Activated CD4-positive, alpha-beta T cell treated with anti-CD3 and anti-CD28 coated beads for 4 hours (primary cell): ENCODE results near the gene CCNY.
"Not testable (repeated sequence)": the region's sequence is repeated elsewhere in the genome, so short reads cannot be mapped to it uniquely, and the experiment has no call there.

Source experiments
- DNase-seq, 2 donors: peaks; one replicate each; pipeline ENCODE4 v3.0.0-alpha.2; 2020

Gene CCNY

DNA sequence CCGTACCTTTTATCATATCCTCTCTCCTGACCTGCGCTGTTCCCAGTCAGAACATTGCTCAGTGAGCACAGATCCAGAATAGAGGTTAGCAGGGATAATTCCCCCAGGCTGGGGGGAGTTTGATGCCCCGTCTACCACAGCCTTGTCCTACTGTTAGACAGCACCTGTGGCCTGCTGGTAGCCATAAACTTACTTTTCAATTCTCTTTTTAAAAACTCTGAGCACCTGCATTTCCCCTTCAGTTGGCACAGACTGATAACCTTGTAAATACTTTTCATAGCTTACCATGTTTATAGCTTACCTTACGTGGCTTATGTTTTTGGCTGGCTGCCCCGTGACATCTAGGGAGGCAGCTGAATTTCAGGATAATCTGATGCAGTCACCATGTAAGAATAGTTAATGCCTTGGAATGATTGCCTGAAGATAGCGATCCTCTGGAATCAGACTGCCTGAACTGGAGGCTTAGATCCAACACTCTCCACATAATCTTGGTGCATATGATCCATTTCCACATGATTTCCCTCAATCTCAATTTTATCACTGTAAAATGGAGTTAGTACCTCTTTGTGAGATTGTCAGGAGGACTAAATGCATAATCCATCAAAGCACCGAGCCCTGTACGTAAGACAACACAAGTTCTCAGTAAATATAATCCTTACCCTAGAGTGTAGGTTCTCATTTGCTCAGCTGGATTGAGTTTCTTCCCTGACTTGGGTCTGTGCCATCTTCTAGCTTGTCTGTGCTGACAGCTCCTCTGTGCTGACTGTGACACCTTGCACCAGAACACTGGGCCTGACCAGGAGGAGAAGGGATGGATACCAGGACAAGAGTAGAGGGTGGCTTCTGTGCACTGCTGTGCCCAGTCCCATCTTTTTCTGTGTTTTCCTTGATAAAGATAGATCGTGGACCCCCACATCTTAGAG lies 157.1 kb downstream of the CCNY start:
- DNase-seq: no peak

DNA sequence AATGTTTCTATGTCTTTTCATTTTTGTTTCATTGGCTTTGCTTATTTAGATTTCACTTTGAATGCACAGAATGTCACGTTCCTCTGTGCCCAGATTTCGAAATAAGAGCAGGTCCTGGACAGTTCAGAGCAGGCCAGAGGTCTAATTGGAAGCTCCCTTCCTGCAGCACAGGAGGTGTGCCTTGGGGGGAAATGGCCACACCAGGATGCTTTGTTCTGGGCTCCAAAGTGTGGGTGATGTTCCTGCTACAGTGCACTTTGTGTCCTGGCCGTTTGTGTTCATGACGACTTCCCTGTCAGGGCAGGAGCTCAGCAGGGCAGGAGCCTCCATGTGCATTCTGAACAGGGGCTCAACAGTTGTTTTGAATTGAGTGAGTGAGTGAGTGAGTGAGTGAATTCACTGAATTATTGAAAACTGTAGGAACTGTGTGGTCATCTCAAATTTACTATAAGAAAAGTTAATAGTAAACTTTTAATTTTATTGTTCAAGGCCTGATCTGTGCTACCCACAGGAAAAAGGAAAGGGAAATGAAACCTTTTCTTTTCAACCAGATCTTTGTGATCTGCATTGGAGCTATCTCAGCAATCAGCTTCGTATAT lies 159.3 kb downstream of the CCNY start:
- DNase-seq: no peak

DNA sequence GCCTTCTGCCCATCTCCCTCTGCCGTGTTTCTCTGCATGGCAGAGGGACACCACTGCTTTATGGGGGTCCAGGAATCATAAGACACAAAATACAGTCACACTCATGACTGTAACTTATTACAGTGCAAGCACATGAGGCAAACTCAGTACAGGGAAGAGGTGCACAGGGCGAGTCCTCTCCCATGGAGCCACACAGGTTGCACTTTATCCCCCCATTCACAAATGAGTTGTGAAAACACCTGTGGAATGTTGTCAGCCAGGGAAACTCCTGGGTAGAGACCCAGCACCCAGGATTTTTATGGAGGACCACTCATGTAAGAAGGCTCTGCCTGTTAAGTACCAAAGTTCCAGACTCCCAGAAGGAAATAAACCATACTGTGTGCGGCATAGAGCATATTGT lies 161.6 kb downstream of the CCNY start:
- DNase-seq: no peak

DNA sequence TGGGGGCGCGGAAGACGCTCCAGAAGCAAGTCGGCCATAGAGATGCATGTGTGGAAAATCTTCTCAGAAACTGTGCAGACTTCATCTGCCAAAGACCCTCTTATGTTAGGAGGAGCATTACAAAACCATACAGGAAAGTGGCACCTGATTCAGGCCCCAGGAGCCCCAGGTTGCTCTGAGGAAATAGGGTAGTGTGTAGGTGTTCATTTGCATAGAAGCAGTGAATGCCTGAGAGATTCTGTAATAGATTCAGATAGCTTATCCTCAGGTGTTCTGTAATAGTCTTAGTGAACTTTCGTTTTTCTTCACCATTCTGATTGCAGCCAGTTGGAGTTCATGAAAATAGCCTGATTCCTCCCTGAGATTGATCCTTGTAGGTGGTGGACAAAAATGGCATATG lies 162.4 kb downstream of the CCNY start:
- DNase-seq: no peak

DNA sequence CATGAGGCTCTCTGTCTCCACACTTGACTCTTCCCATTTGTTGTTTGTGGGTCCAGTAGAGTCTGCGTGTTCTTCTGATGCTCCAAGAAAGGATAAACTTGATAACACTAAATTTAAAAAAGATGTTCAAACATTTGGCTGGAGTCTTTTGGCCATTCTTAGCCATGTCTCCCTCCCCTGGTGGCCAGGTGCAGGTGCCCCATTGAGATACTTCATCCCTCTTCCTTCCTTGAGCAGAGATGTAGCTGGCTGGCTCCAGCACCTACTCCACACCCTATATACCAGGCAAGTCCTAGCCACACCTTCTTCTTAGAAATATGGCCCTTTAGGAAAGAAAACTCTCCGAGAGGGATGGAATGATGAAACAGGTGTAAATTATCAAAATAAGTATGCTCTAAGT lies 165.6 kb downstream of the CCNY start:
- no peak for DNase-seq

DNA sequence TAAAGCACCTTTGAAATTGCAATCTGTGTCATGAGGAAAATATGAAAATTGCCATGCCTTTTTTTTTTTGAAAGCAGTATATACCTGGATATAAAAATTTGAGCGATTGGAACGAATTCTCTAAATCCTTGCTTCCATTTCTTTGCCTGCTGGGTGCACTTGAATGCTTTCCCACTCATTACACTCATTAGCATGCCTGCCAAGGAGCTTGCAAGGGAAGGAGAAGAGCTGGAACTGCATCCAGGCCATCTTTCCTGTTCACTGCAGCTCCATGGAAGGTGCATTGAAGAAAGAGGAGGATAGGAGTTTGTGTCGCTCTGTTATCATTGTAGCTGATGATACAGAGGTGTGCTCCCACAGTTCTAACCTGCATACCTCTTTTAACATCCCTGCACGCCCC lies 166.4 kb downstream of the CCNY start:
- DNase-seq: no peak

DNA sequence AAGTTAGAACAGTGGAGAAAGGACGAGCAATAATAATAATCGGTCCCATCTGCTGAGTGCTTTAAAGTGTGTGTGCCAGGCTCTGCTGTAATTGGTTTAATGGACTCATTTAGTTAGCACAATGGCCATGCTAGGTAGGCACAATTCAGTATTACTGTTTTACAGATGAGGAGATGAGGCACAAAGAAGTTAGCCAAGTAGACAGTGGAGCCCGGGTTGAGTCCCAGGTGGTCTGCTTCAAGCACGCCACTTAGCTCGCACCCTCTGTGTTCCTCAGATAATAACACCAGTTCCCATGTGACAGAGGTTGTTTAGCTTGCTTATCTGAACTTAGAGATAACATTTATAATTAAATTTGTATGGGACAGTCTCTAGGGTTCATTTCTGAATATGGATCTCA lies 167.3 kb downstream of the CCNY start:
- DNase-seq: no peak

DNA sequence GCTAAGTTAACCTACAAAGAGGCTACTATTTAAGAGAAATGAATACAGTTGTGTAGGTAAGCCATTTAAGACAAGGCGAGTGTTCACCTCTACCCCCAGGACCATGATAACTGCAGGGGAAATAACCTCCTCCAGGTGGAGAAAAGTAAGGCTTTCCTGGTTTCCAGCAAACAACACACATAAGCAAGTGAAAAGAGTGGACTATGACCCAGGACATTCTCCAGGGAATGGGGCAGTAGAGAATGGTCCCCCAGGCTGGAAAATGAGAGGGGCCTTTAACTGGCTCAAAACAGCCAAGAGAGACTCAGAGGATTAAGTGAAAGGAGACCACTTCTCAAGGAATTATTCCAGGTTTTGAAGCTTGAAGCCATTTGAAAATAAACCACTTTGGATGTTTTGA lies 167.8 kb downstream of the CCNY start:
- DNase-seq: no peak

DNA sequence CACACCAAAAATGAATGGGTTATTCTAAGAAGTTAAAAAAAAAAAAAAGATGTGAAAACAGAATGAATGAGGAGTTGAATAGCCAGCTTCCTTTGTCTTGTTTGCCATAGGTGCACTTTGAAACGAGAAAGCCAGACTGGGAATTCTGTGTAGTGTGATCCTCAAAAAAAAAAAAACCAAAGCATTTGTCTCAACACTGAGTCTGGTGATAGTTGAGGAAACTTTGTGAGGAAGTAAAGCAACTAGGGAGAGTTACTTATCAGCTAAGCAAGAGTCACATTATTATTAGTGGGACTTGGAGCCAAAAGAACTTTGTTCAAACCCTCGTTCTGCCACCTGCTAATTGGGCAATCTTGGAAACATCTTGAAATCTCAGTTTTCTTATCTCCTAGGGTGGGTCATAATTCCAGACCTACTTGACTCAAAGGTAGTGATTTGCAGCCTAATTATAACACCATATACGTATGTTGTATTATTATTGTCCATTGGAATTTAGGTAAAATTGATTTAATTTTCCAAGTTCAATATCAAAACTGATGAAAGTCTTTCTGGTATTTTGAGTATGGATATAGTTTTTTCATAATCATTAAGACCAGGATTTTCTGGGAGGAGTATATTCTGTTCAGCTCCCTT lies 169.0 kb downstream of the CCNY start:
- DNase-seq: no peak

DNA sequence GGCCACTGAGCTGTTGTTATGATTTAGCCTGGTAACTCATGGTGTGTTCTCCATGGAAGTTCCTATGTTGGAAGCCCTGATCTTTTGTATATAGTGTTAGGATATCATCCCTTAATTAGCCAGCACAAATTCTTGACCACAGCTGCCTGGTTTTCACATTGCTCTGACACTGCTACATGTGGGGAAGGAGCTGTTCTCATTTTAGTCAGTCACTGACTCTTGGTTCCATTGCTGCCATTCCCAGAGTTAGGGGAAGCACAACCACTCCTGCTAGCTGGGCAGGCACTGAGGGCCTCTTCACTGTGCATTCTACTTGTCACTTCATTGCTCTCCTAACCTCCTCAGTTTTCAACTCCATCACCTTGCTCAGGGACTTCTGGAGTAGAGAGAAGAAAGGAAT lies 170.4 kb downstream of the CCNY start:
- DNase-seq: no peak

DNA sequence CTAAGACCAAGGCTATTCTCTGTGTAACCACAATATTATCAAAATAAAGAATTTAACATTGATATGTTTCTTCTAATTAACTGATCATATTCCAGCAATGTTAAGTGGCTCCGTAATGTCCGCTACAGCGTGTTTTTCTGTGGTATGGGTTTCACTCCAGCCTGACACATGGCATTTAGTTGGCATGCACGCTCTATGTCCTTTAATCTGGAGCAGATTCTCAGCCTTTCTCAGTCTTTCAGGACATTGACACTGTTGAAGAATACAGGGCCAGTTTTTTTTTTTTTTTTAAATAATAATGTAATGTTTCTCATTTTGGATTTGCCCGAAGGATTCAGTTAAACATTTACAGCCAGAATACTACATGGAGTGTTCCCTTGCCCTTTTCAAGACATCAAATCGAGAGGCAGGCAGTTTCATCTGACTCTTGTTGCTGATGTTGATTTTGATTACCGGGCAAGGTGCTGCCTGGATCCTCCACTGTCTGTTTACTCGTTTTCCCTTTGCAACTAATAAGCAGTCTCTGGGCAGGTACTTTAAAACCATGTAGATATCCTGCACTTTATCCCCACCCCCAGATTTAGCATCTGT lies 171.3 kb downstream of the CCNY start:
- DNase-seq: no peak

DNA sequence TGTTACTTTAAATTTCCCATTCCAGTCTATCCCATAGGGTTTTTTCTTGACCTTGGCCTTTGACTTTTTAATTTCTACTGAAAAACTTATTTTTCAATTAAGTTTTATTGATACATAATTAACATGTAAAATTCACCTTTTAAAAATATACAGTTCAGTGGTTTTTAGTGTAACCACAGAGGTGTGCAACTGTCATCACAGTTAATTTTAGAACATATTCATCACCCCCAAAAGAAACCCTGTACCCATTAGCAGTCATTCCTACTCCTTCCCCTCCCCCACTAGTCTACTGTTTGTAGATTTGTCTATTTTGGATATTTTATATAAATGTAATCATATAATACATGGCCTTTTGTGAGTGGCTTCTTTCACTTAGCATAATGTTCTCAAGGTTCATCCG lies 172.3 kb downstream of the CCNY start:
- no peak for DNase-seq

DNA sequence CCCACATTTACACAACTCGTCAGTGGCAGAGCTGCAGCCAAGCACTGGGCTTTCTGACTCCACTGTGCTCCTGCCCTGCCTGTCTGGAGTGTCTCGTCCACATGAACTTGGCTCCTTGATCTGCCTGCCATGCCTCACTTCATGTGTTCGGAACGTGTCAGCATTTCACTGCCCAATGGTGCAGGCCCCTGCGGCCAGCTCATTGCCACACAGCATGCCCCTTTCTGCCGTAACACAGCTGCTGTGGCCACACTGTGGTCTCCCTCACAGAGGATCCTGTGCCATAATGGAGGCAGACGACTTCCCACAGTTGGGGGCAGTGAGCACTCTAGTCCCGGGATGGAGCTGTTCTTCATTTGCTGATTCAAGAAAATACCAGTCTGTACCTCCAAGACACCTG lies 174.6 kb downstream of the CCNY start:
- no peak for DNase-seq

DNA sequence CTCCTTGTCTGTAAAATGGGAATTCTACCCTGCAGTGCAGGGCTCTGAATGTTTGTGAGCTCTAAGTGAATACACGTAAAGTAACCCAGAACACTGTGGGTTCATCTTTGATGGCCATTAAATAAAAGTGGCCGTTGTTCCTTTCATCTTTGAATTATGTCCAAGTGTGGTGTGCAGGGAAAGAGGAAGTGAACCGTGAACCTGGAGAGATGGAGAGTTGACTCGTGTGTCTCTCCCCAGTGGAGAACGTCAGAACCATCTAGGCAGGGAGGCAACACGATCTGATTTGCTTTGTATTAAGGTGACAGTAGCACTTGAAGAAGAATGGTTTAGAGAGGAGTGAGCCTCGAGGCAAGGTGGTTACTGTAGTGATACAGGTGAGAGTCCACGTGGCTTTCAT lies 175.3 kb downstream of the CCNY start:
- no peak for DNase-seq

DNA sequence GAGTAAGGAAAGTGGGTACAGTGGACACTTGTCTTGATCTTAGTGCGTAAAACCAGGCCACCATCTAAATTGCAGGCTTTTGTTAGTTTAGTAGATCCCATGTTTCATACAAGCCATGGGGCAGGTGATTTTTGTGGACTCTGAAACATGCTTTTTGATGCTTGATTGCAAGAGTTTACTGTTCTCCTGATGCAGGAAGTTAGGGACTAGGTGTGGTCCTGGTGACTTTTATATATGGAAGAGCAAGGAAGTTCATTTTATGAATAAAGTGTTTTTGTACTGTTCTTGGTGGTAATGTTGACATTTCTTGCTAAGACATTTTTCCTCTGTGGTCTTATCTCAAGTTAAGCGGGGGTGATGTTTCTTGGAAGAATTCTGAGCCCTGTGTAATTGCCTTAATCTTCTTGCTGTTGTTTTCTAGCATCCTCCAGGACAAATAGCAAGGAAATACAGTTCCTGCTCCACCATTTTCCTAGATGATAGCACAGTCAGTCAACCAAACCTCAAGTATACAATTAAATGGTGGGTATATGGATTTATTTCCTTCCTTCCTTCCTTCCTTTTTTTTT lies 179.9 kb downstream of the CCNY start:
- no peak for DNase-seq

DNA sequence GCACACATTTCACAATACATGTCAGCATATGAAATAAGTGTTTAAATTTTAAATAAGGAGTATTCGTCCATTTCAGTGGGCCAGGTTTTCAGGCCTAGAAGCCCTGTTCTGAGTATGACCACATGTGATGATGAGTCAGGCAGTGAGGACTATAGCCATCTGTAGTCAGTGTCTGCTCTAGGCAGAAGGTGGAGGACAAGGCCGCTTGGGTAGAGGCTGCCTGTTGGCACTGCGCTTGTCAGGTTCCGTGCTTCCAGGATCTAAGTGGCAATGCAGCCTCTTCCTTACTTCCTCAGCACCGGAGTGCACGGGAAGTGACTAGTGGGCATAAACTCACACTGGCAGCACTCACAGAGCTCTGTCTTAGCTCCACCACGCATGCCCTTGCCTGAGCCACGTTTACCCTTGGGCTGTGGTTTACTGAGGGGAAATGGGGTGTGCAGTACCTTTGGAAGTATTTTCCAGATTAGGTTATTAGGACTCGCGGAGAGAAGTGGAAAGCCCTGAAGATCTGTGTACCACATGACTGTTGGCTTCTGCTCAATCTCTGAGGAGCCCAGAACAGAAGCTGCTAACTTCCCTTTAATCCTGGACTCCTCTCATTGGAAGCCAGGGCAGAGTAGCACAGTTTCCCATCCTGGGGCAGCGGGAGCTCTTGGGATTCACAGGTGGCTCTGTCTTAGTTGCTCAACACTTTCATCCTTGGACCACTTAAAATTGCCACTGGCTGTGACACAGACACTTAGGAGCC lies 181.3 kb downstream of the CCNY start:
- no peak for DNase-seq

DNA sequence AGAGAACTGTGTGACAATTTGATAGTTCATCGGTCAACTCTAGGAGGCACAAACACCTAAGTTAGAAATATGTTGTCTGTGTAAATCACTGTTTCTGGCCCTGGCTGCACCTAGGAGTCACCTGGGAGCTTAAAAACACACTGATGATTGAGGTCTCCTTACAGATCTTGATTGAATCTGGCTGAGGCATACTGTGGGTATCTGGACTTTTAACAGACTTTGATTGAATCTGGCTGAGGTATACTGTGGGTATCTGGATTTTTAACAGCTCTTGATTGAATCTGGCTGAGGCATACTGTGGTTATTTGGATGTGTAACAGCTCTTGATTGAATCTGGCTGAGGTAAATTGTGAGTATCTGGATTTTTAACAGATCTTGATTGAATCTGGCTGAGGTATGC lies 181.9 kb downstream of the CCNY start:
- not testable (repeated sequence) for DNase-seq

DNA sequence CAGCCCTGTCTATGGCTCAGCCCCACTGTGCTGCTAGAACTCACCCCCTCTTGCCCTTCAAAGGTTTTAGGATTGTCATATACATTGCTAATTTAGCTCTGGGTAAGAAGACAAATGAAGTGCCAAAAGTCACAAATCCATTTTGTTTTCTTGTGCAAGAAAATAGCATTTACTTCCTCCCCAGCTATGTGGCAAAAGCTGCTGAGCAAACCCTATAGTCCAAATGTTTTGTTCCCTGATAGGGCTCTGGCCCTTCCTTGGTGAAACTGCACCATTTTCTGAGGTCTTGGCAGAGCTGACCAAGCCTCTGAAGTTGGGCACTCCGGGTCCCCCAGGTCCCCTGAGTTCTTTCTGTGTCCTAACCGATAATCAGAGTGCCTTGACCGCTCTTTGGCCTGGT lies 184.7 kb downstream of the CCNY start:
- no peak for DNase-seq

DNA sequence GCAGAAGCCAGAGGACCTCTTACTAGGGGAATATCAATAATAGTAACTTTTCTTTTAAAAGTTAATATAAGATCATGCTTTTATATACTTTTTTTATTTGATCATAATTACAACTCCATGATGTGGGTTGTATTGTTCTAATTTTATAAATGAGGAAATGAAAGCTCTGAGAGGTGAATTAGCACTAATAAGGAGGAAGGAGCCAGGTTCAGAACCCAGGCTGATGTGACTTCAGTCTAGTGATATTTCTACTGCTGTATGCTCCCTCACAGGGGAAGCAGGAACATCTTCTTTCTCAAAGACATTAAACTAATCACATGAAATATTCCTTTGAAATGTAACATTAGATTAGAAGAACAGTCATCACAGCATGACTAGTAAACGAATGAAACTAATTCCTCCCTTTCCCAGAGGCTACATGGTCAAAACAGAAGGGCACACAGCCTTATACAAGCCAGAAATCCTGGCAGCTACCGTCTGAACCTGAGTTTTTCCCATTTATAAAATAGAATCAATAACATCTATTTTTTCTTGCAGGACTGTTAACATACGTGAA lies 187.4 kb downstream of the CCNY start:
- DNase-seq: no peak

DNA sequence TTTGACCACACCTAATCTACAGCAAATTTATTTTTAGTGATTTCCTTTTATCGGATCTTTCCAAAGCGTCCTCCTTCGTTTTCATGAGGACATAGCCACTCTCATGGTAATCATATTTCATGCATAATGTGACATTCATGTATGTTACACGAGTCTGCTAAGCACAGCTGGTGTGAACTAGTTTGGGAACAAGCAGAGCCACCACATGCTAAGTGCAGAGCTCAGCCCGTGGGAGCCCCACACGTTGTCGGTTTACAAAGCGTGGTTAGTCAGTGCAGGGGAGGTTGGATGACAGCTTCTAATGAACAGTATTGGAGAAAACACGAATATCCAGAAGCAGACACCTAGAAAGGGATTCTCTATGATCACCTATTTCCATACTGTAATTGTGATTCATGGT lies 190.4 kb downstream of the CCNY start:
- DNase-seq: no peak

DNA sequence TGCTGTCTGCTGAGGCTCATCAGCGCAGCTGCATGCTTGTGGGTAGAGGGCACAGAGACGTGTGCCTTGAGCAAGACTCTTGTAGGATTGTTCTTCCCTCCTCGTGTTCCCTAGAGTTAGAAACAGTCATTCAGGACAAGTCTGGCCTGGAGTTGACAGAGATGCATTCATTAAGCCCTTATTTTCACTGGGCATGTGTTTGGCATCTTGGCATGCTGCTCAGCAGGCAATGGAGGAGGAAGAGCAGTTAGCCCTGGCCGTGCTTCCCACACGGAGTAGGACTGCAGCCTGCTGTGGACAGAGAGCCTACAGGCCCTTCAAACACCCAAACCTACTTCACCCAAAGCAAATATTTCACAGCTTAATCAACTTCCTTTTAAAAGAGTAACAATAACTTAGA lies 195.8 kb downstream of the CCNY start:
- DNase-seq: no peak

DNA sequence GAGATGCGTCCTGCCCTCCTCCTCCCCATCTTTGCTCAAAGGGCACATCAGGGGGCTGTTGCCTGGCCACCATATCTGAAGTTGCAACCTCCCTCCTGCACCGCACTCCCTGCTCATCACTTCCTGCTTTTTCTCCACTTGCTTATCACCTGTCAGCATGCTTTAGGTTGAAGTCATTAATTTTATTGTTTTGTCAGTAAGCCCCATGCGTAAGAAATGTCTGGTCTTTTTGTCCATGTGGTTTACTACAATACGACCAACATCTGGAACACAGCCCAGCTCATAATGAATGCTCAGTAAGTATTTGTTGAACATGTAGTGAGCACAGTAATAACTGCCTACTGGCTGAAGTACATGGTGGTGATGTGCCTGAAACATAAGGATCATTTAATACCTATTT lies 197.3 kb downstream of the CCNY start:
- DNase-seq: no peak
